IMR-90 (cell line): ENCODE measurements around the gene NSL1. TPM values are rescaled to one million over a fixed set of nuclear protein-coding genes. Genes with fewer than 3 reads are reported as not detected.

ENCODE experiments used
- ATAC-seq: fragments of 200-7000 bp; cut with Tn5 transposase; 2 replicates; pipeline ENCODE4 v1.9.1; 2020; ENCODE audit warnings: low read depth, mild to moderate bottlenecking, moderate library complexity
- BruUV-seq: library from RNA; stranded (reverse); fragments of 400-500 nt; replicated peaks from 2 replicates; lab custom pipeline; 2021; lab: Mats Ljungman, UMichigan
- CTCF ChIA-PET: fragments of 300-600 bp; formaldehyde crosslinking; extraction: SDS; loops from one replicate; lab custom pipeline; 2021; ENCODE audit warnings: antibody characterized with exemption; lab: Yijun Ruan, JAX
- POLR2A ChIA-PET: fragments of 300-600 bp; sonication (Branson Sonifier 250); formaldehyde crosslinking; loops from one replicate; lab custom pipeline; 2022; ENCODE audit warnings: antibody characterized with exemption; ENCODE audit not compliant: unreplicated experiment; lab: Charles Lee
- DNase-seq: peaks from one replicate; pipeline ENCODE4 v3.0.0; 2013
- H2AFZ ChIP-seq: replicated peaks from 2 replicates; pipeline ENCODE3; 2013; ENCODE audit warnings: low read length, mild to moderate bottlenecking; ENCODE audit not compliant: poor library complexity
- H2AK5ac ChIP-seq: 2 replicates; pipeline ENCODE4 v1.6.1; 2013; ENCODE audit warnings: low read depth, low read length, inconsistent platforms
- H2AK9ac ChIP-seq: replicated peaks from 2 replicates; pipeline ENCODE3; 2013; ENCODE audit warnings: mild to moderate bottlenecking, low read depth, low read length, moderate library complexity; ENCODE audit not compliant: poor library complexity
- H2BK120ac ChIP-seq: 2 replicates; pipeline ENCODE4 v1.6.1; 2013; ENCODE audit warnings: low read depth, low read length, inconsistent platforms
- H2BK15ac ChIP-seq: 3 replicates; pipeline ENCODE4 v1.6.1; 2013; ENCODE audit warnings: low read depth, low read length, inconsistent platforms
- H2BK20ac ChIP-seq: 2 replicates; pipeline ENCODE4 v1.6.1; 2013; ENCODE audit warnings: low read depth, mild to moderate bottlenecking, inconsistent platforms, low read length, moderate library complexity
- H2BK5ac ChIP-seq: 2 replicates; pipeline ENCODE4 v1.6.1; 2013; ENCODE audit warnings: mild to moderate bottlenecking, low read depth, low read length, inconsistent platforms; ENCODE audit not compliant: poor library complexity, severe bottlenecking
- H3K14ac ChIP-seq: replicated peaks from 2 replicates; pipeline ENCODE4 v1.6.1; 2013; ENCODE audit warnings: low read depth, low read length, inconsistent platforms
- H3K18ac ChIP-seq: 2 replicates; pipeline ENCODE4 v1.6.1; 2013; ENCODE audit warnings: low read depth, low read length, control low read depth
- H3K23ac ChIP-seq: 2 replicates; pipeline ENCODE4 v1.6.1; 2013; ENCODE audit warnings: low read depth, low read length, inconsistent platforms
- H3K27ac ChIP-seq: 2 replicates; pipeline ENCODE4 v1.5.1; 2013; ENCODE audit warnings: mild to moderate bottlenecking, control low read depth, low read length; ENCODE audit not compliant: insufficient read depth
- H3K27me3 ChIP-seq: 2 replicates; pipeline ENCODE4 v1.6.1; 2013; ENCODE audit warnings: low read length; ENCODE audit not compliant: control insufficient read depth, insufficient read depth
- H3K36me3 ChIP-seq: 2 replicates; pipeline ENCODE4 v1.6.1; 2013; ENCODE audit warnings: low read length, mixed read lengths; ENCODE audit not compliant: control insufficient read depth, insufficient read depth
- H3K4ac ChIP-seq: 2 replicates; pipeline ENCODE4 v1.6.1; 2013; ENCODE audit warnings: low read depth, low read length, inconsistent platforms
- H3K4me1 ChIP-seq: 2 replicates; pipeline ENCODE4 v1.6.1; 2013; ENCODE audit warnings: low read length, mixed read lengths; ENCODE audit not compliant: control insufficient read depth, insufficient read depth
- H3K4me2 ChIP-seq: 2 replicates; pipeline ENCODE4 v1.6.1; 2013; ENCODE audit warnings: low read depth, mild to moderate bottlenecking, control low read depth, low read length, moderate library complexity
- H3K4me3 ChIP-seq: 2 replicates; pipeline ENCODE4 v1.5.1; 2013; ENCODE audit warnings: low read depth, mild to moderate bottlenecking, control low read depth, low read length, moderate library complexity; ENCODE audit not compliant: insufficient read depth
- H3K56ac ChIP-seq: 2 replicates; pipeline ENCODE4 v1.6.1; 2013; ENCODE audit warnings: low read length, inconsistent platforms; ENCODE audit not compliant: insufficient read depth; ENCODE audit errors: extremely low read depth
- H3K79me1 ChIP-seq, 2 experiments: 2 replicates each; pipeline ENCODE4 v1.6.1; 2013; ENCODE audit warnings: low read length in 2 of 2, inconsistent platforms in 1 of 2, low read depth in 1 of 2
- H3K9ac ChIP-seq: 2 replicates; pipeline ENCODE4 v1.6.1; 2013; ENCODE audit warnings: low read depth, low read length, control low read depth
- H3K9me1 ChIP-seq: 2 replicates; pipeline ENCODE4 v1.6.1; 2013; ENCODE audit warnings: low read length, inconsistent platforms; ENCODE audit not compliant: insufficient read depth
- H3K9me3 ChIP-seq: 2 replicates; pipeline ENCODE4 v1.6.1; 2013; ENCODE audit warnings: low read length; ENCODE audit not compliant: control insufficient read depth, insufficient read depth
- H4K20me1 ChIP-seq: 2 replicates; pipeline ENCODE4 v1.6.1; 2013; ENCODE audit warnings: low read length, inconsistent platforms; ENCODE audit not compliant: insufficient read depth
- H4K5ac ChIP-seq: 2 replicates; pipeline ENCODE4 v1.6.1; 2013; ENCODE audit warnings: mild to moderate bottlenecking, low read depth, low read length, control low read depth
- H4K8ac ChIP-seq, 2 experiments: 2 replicates each; pipeline ENCODE4 v1.6.1; 2013; ENCODE audit warnings: low read depth in 2 of 2, low read length in 2 of 2, control low read depth in 1 of 2, inconsistent platforms in 1 of 2
- H4K91ac ChIP-seq: 2 replicates; pipeline ENCODE4 v1.6.1; 2013; ENCODE audit warnings: low read depth, low read length, inconsistent platforms; ENCODE audit not compliant: insufficient read depth
- MAFK ChIP-seq: IDR thresholded peaks from 2 replicates; pipeline ENCODE4 v1.6.1; 2012; ENCODE audit warnings: low read depth, low read length, improper control_type of control experiment
- MAZ ChIP-seq: IDR thresholded peaks from 2 replicates; pipeline ENCODE4 v1.6.1; 2012; ENCODE audit warnings: low read depth, mild to moderate bottlenecking, low read length, improper control_type of control experiment, moderate library complexity, borderline replicate concordance
- POLR2A ChIP-seq: IDR thresholded peaks from 2 replicates; pipeline ENCODE4 v1.6.1; 2012; ENCODE audit warnings: mild to moderate bottlenecking, low read depth, low read length
- WGBS, 2 experiments: methylation state at CpG; one replicate each; pipeline versions ENCODE4 v1.1.5 to v1.1.7; 2013; ENCODE audit warnings: missing lambda C conversion rate in 2 of 2; ENCODE audit not compliant: insufficient read length in 1 of 2; ENCODE audit errors: extremely low coverage in 2 of 2; 5-methylcytosine and 5-hydroxymethylcytosine counted together
- dilution Hi-C: fragments of 300-500 bp; cut with HindIII; formaldehyde crosslinking; loops from one replicate; pipeline ENCODE4 v1.14.3; 2018; ENCODE audit warnings: low sequenced_read_pairs; ENCODE audit not compliant: unreplicated experiment
- in situ Hi-C: fragments of 300-500 bp; cut with MboI; formaldehyde crosslinking; loops from 3 replicates; pipeline ENCODE4 v1.14.3; 2019; ENCODE audit warnings: low sequenced_read_pairs, inconsistent platforms, mixed read lengths
- intact Hi-C: fragments of 100-400 bp; cut with micrococcal nuclease; formaldehyde crosslinking; loops from 2 replicates; pipeline ENCODE4 v1.10.0; 2022
- polyA plus RNA-seq, 3 experiments: library from polyadenylated mRNA; depleted of rRNA; stranded (reverse); fragments of >200 nt; gene quantifications; 2 replicates each; pipeline ENCODE4 v1.2.3, GENCODE V29; 2012; ENCODE audit warnings: low replicate concordance in 1 of 3
- total RNA-seq: library from RNA; depleted of rRNA; stranded (reverse); fragments of >200 nt; gene quantifications from 2 replicates; pipeline ENCODE4 v1.2.3, GENCODE V29; 2012
- TF ChIP-seq, protein P1 (sequence below): conservative IDR thresholded peaks from 2 replicates; pipeline ENCODE4 v1.5.1; 2012; ENCODE audit warnings: mild to moderate bottlenecking, low read depth, low read length, improper control_type of control experiment

NSL1 gene
- total and polyA plus RNA-seq, 2 of the 4 experiments (the other 2 are of a cell fraction) = 19.1 to 42.5 TPM

DNA sequence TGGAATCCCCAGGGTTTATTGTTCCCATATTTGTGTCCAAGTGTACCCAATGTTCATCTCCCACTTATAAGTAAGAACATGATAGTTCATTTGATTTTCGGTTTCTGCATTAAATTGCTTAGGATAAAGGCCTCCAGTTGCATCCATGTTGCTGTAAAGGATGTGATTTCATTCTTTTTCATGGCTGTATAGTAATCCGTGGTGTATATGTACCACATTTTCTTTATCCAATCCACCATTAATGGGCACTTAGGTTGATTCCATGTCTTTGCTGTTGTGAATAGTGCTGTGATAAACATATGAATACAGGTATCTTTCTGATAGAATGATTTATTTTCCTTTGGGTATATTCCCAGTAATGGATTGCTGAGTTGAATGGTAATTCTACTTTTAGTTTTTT, 71.9 kb downstream of the NSL1 start:
- no peaks in the 10 kb centered on the region for H3K9me1 ChIP-seq
- in situ Hi-C loops (no loop called here), intact Hi-C loops (no loop called here), dilution Hi-C loops (no loop called here)
- no peaks in the 10 kb centered on the region for H4K20me1 ChIP-seq
- no peak overlapping the region for H3K56ac ChIP-seq
- no peak overlapping the region for H2AK9ac ChIP-seq
- no peak overlapping the region for H3K14ac ChIP-seq
- BruUV-seq = no TSS peak
- no peak overlapping the region for H2BK120ac ChIP-seq
- H3K36me3 ChIP-seq = no peaks in the 10 kb centered on the region
- H3K9ac ChIP-seq = no peak overlapping the region
- no peak overlapping the region for H2BK5ac ChIP-seq
- no peak overlapping the region for H3K4me2 ChIP-seq
- no peak overlapping the region for H2AFZ ChIP-seq
- no peak for TF ChIP-seq MAZ
- TF ChIP-seq POLR2A = no peak
- TF ChIP-seq, protein P1, sequence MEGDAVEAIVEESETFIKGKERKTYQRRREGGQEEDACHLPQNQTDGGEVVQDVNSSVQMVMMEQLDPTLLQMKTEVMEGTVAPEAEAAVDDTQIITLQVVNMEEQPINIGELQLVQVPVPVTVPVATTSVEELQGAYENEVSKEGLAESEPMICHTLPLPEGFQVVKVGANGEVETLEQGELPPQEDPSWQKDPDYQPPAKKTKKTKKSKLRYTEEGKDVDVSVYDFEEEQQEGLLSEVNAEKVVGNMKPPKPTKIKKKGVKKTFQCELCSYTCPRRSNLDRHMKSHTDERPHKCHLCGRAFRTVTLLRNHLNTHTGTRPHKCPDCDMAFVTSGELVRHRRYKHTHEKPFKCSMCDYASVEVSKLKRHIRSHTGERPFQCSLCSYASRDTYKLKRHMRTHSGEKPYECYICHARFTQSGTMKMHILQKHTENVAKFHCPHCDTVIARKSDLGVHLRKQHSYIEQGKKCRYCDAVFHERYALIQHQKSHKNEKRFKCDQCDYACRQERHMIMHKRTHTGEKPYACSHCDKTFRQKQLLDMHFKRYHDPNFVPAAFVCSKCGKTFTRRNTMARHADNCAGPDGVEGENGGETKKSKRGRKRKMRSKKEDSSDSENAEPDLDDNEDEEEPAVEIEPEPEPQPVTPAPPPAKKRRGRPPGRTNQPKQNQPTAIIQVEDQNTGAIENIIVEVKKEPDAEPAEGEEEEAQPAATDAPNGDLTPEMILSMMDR = no peak
- no peak for TF ChIP-seq MAFK
- H3K18ac ChIP-seq = no peak overlapping the region
- H3K27me3 ChIP-seq = no peaks in the 10 kb centered on the region
- ChIA-PET POLR2A (no interaction called here), CTCF (no interaction called here)
- no peak overlapping the region for H3K4me3 ChIP-seq
- H2BK15ac ChIP-seq = no peak overlapping the region
- H3K27ac ChIP-seq = no peak overlapping the region
- no peak overlapping the region for H4K5ac ChIP-seq
- H3K9me3 ChIP-seq = no peaks in the 10 kb centered on the region
- no peak for DNase-seq
- H3K79me1 ChIP-seq = no peaks in the 10 kb centered on the region
- H3K23ac ChIP-seq = no peak overlapping the region
- no peak overlapping the region for H4K91ac ChIP-seq
- no peak overlapping the region for H4K8ac ChIP-seq
- H3K4me1 ChIP-seq = peaks cover 8% of the 10 kb centered on the region; the same call in 1 of the 2 replicates
- no peak overlapping the region for H2AK5ac ChIP-seq
- H2BK20ac ChIP-seq = no peak overlapping the region
- no peak overlapping the region for H3K4ac ChIP-seq
- ATAC-seq = no peak
- WGBS, 2 experiments = no CpG with 5 or more reads among the region's 2 CpGs
